NCI-H460 (cell line): Measurements from ENCODE around the gene CAMTA1. TPM values are rescaled to one million over a fixed set of nuclear protein-coding genes. Genes with fewer than 3 reads are reported as not detected.
"Not testable (repeated sequence)": the region's sequence is repeated elsewhere in the genome, so short reads cannot be mapped to it uniquely, and the experiment has no call there.

Experiments used
- DNase-seq: peaks from one replicate; pipeline ENCODE4 v3.0.0-alpha.2; 2016; ENCODE audit warnings: low read depth; ENCODE audit errors: extremely low read depth
- total RNA-seq: library from RNA; depleted of rRNA; stranded (reverse); fragments of >200 nt; shearing (Covaris generic); gene quantifications from 2 replicates; pipeline ENCODE4 v1.2.3, GENCODE V29; 2014

The CAMTA1 gene
- total RNA-seq, 1 experiment from 2014 or later: 39.9 TPM

DNA sequence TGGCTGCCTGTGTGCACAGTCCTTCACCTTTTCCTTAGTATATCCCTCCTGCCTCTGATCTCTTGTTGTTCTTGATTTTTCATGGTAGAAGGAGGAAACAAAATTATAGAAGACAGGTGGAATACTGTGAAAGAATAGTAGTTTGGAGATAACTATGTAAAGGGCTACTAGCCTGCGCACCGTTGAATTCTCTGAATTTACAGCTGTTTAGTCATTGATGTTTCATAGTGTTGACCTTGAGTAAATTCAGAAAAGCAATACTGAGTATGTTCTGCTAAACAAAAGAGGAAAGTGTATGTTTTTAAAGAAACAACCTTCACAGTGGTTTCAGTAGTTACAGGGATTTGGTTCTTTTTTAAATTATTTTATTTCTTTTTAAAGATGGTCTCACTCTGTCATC lies 18.1 kb downstream of the CAMTA1 start:
- DNase-seq: no peak

GRCh38 chr1:6805004-6805416 lies 19.8 kb downstream of the CAMTA1 start:
- no peak for DNase-seq

GRCh38 chr1:6807782-6808181 lies 22.5 kb downstream of the CAMTA1 start:
- no peak for DNase-seq

DNA sequence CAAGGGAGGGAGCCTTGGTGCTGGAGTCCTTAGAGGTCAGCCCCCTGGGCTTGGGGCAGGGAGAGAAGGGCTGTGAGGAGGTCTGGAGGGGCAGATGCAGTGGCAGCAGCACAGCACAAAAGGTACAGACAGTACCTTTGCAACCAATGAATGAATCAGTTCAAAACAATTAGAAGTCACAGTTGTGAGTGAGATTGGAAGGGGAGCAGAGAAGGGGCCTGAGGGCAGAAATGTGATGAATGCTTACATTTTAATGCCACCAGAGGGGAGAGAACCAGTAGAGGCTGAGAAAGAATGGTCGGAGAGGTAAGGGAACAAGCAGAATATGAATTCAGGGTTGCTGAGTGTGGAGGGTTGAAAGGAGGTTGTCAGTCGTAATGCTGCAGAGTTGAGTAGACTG lies 24.2 kb downstream of the CAMTA1 start:
- no peak for DNase-seq

DNA sequence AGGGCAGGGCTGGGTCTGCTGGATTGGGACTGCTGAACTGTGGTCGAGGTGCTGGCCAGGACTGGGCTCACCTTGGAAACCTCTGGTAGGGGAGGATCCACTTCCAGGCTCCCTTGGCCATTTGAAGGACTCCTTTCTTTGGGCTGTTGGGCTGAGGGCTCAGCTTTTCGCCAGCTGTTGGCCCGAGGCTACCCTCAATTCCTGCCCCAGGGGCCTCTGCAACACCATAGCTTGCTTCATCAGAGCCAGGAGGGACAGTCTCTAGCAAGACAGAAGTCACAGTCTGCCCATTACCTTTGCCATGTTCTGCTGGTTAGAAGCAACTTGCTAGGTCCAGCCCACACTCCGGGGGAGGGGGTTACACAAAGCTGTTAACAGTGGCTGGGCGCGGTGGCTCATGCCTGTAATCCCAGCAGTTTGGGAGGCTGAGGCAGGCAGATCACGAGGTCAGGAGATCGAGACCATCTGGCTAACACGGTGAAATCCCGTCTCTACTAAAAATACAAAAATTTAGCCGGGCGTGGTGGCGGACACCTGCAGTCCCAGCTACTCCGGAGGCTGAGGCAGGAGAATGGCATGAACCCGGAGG lies 25.0 kb downstream of the CAMTA1 start:
- DNase-seq: not testable (repeated sequence)

DNA sequence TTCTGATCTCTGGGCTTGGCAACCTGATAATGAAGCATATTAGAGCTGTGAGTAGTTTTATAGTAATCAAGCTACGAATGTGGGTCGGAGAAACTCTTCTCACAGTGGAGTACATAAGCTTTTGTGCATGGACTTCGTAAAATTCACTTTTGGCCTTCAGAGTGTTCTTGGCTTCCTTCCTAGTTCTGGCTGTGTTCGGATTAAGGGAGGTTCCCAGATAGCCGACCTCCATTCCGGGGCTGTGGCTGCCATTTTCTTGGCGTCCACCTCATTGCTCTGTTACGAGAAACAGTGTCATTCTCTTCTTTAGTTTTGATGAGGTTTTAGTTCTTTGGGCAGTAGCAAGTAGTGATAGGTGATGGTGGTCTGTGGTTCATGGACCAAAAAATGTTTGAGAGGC lies 26.3 kb downstream of the CAMTA1 start:
- no peak for DNase-seq

DNA sequence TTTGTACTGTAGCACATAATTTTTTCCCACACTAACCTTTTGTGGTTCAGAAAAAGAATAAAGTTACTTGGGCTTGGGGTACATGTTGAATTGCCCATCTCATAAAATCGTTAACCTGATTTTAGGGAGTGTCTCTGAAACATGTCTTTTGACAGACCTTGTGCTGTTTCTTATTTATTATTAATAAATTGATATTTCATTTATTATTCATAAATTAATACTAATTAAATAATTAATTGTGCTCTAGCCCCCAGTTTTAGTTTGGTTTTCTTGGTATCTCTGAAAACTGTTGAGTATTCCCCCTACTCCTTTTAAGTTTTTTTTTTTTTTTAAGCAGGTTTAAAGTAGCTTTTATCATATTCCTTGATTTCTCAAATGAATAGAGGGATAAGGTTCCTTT lies 27.9 kb downstream of the CAMTA1 start:
- DNase-seq: no peak

GRCh38 chr1:6815726-6816125 lies 30.5 kb downstream of the CAMTA1 start:
- no peak for DNase-seq

DNA sequence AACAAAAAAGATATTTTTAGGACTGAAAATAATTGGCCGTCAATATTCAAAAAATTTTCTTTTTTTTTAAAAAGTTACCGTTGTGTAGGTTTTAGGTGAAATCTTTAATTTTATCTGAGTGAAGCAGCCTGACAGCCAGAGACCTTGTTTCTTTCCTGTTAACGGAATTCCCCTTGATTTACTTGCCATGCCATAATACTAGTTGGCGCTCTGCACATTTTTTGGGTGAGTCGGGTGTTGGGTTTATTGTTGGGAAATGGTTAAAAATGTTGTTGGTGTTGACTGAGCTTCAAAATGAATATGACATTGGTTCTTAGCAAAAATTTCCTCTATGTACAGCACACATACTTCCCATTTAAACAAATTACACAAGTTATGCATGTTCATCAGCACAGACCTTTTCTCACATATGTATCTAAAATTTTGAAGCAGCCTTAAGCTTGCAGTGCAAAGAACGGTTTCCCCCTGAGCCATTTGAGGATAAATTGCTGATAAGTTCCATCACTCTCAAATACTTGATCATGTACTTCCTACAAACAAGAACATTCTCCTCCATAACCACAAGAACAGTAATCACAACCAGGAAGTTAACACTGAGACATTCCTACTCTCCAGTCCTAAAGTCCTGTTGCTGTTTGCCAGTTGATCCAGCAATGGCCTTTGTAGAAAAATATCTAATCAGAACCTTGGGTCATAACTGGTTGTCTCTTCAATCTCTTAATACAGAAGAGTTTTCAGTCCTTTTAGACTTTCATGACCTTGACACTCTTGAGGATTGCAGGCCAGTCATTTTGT lies 34.2 kb downstream of the CAMTA1 start:
- no peak for DNase-seq

GRCh38 chr1:6820899-6821298 lies 35.6 kb downstream of the CAMTA1 start:
- no peak for DNase-seq

DNA sequence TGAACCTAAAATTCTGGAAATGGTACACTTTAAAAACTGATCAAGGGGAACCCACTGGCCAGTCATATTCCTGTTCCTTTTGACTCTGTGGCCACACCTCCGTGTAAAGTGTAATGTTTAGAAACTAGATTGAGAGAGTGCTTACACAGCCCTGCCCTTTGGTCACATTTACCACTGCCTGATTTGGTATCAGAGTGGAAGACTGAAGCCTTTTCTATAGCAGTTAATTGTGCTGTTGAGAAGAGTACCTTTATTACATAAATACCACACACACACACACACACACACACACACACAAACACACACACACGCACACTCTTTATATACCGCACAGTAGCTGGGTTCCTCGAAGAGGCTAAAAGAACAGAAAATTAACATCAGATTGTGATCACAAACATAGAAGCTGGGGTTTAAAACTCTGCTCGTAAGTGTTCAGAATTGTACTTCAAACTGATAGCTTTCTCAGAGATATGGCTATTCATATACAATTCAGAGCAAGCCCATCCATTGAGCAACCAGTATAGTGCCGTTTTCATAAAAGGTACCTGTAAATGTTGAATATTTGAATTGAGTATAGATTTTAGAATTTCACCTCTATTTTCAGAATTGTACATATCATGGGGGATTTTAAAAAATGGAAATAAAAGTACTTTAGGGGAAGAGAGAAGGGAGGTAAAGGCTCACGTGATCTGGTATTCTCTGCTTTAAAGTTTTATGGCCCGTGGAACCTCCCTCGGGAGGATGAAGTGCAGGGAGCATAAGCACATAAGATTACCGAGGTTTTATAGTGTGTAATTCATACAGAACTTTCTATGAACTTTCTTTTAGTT lies 37.5 kb downstream of the CAMTA1 start:
- DNase-seq: no peak

DNA sequence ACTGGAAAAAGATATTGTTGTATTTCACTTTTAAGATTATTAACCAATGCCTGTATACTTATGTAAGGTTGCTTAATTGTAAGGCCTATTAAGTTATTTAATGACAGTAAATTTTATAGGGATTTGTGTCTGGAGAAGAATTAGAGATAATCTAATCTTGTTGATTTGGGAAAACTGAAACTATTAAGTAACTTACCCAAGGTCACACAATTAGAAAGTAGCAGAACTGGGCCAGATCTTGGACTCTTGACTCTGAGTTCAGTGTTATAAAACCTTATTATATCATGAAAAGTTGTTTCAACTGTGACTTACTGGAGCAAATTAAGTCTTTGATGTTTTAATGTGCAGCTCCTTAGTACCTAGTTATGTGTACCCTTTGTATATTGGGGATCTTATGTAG lies 38.5 kb downstream of the CAMTA1 start:
- no peak for DNase-seq

DNA sequence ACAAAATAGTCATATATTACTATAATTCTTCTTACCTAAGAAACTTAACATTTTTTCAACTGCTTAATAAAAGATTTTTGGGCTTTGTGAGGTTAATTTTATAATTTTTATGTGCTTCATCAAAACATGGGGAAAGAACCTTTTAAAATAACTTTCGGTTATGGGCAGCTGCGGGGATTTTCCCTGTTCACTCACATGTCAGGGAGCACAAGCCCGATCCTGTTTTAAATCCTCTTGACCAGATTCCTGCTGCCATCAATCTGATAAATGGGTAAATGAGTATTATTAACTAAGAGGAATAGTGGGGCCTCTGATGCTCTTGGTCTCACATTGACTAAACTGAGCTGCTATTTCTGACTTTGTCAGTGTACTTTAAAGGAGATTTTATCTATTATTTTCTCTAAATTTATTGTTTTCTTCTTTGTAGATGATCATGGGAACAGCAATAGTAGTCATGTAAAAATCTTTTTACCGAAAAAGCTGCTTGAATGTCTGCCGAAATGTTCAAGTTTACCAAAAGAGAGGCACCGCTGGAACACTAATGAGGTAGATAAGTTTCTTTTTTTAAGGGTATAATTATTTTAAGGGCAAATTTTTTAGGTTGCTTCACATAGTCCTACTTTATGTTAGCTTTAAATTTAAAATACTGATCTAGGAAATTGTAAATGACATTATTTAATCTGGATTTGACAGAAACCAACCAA lies 39.6 kb downstream of the CAMTA1 start:
- DNase-seq: no peak

DNA sequence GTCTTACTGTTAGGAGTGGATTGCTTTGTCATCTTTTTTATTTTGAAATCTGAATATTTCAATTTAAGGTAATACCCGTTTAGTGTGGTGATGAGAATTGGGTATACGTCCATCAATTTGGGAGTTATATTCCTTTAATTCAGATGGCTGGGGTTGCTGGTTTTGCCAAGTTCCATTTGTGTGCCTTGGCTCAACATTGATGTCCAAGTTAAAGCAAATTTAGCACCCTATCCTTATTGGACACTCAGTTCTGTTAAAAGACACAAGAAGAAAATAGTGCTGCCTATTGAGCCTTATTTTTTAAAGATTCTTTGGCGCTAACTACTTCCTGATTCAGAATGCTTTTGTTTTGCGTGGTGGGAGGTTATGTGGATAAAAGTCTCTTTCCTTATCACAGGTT lies 40.6 kb downstream of the CAMTA1 start:
- DNase-seq: no peak

DNA sequence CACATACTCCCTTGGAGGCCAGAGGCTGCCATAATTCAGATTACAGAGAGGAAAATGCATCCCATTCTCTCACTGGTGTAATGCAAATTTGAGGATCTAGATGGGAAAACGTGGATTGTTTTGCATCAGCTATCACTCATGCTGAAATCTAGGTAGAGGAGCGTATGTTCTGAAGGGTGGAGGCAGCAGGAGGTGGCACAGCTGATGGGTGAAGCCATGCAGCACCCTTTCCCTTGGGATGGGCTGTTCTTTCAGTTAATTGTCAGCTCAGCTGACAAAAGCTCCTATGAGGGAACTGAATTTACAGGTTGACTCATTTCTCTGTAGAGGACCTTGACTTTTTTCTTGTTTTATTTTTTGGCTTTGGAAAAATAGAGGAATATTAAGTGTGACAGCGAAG lies 41.8 kb downstream of the CAMTA1 start:
- DNase-seq: no peak

DNA sequence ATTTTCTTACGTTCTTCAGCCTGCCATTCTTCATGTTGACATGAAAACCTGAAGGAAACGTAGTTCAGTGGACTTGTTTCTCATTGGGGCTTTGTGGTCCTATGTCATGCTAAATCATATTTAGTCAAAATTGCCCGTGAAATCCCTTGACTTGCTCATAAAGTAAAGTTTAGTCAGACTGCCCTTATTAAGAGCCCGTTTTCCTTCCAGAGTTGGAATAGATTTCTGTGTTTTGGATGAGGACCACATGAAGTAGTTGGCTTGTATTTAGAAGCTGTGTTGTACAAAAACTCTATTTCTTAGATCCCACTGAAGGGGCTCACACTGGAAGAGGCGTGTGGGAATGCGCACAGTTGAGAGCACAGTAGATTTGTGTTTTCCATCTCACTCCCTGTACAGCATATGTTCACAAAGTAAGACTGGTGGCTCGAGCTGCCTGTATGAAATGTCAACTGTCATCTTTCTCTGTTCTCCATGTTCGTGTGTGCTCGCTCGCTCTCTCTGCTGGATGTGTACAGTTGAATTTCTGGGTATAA lies 42.4 kb downstream of the CAMTA1 start:
- no peak for DNase-seq

- DNase-seq: no peak
Observed at GRCh38 chr1:6831366-6831765, 46.1 kb downstream of the CAMTA1 start.

GRCh38 chr1:6832006-6832405 lies 46.8 kb downstream of the CAMTA1 start:
- not testable (repeated sequence) for DNase-seq

DNA sequence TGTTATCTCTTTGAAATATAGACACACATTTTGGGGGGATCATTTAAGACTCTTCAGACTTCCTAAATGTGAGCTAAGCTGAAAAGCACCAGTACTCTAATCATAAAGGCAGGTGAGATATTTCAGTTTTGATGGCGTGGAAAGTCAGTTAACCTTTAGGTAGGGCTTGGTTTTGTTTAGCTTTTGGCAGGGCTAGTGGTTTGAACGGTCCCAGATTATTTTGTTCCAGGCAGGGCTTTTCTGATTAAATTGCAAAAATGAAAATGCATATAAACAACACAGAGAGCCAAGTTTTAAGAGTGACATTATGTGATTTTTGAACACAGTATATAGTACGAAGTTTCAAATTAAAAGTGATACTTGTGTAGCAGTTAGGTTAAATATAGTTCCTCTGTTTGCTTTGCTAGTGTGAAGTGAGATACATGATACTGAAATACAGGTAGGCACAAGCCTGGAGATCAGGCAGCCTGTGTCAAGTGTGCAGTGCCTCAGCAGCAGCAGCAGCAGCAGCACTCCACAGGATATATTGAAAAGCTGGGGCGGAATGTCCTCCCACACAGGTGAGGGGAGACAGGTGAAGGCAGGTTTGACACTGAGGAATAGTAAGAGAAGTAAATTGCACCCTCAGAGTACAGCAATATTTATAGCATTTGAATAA lies 47.4 kb downstream of the CAMTA1 start:
- DNase-seq: no peak

- no peak for DNase-seq
Observed at GRCh38 chr1:6833804-6834203, 48.5 kb downstream of the CAMTA1 start.
